NCI-H2171 (cell line): Measurements from ENCODE around the gene SPON2.

Experiments used
- DNase-seq: peaks from one replicate; lab custom pipeline; 2025; lab: John Stamatoyannopoulos, UW

Gene SPON2

DNA sequence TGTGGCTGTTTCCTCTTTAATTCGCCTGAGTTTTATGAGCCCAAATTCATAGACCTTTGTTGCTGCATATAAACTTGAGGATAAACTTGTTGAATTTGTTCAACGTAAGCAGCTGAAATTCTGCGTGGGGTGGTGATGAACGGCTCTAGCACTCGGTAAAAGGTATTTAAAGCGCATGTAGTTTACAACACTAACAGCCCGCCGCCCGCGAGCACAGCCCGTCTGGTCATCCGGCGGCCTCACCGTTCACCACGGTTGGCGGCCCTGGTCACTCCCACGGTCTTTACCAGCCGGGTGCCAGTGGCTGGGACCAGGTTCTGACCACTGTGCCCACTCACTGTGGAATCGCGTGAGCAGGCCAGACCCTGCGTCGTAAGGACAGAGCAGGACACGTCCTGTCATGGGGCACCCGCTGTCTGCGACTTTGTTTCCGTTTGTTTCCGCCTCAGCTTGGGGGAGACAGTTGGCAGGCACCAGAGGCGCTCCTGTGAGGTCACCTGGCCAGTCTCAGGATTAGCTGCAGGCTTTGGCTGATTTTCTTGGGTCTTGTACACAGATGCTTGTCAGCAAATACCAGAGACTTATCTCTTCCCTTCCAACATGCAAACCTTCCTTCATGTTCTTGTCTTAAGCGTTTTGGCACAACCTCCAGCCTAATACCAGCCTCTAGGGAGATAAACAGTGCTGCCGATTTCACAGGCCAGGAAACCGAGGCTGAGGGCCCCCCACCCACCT is 36.8 kb upstream of the SPON2 start:
- no peak for DNase-seq

DNA sequence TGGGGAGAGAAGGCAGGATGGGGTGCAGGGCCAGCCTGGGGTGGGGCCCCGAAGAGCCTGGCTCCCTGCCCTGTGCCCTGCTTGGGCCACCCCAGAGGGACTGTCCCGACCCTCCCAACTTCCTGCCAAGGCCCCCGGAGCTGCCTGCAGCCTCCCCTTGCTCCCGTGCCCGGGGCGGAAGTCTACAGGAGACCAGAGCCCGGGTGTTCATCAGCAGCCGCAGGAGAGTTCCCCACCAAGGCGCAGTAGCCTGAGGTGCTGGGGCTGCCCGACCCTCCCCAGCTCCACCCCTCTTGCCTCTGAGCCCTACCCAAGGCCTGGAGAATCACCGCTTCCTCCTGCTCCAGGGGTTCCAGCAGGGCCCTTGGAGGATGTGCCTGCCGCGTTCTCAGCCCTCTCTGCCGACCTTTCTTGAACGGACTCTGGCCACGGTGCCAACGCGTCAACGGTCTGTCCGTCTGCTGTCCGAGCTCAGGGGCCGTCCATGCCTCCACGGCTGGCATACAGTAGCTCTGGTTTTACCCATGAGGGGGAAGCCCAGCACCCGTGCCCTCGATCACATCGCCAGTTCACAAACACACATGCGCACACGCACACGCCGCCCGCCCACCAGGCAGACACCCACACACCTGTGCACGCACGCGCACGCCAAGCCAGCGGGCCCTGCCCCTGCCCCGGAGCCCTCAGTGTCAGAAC is 36.0 kb upstream of the SPON2 start:
- DNase-seq: no peak

DNA sequence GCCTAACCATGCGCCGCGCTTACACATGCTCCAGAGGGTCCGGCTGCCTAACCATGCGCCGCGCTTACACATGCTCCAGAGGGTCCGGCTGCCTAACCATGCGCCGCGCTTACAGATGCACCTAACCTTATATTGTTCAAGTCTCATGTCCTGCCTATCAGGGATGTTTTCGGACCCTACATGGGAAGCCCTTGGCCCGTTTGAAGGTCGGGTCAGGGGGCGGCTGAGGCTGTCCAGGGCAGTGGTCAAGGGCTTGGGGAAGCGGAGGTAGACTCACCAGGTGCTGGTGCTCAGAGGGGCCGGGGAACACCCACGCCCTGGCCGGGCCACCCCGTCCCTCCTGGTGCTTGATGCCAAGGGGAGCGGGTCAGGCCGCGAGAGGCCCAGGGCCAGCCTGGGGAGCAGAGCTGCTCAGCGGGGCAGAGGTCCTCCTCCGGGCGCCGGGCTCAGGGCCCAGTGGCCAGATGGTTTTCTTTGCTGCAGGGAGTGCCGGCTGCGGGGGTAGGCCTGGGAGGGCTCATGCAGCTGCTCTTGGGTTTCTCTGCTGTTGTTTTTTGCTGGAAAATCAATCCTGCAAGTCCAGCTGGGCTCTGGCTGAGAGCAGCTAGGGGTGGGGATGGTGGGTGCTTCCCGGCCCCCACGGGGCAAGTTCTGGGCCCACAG is 35.4 kb upstream of the SPON2 start:
- no peak for DNase-seq

DNA sequence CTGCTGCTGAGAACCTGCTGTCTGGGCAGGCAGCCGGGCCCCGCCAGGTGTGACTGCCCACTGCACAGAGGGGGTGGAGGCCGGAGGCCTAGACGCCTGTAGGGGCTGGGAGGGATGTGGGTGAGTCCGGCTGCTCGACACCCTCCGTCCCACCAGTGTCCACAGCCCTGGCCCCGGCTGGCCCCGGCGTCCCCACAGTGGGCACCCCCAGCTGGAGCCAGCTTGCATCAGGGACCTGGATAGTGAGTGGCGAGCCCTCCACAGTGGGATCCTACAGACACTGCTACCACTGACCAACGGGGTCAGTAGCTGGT is 34.7 kb upstream of the SPON2 start:
- no peak for DNase-seq

DNA sequence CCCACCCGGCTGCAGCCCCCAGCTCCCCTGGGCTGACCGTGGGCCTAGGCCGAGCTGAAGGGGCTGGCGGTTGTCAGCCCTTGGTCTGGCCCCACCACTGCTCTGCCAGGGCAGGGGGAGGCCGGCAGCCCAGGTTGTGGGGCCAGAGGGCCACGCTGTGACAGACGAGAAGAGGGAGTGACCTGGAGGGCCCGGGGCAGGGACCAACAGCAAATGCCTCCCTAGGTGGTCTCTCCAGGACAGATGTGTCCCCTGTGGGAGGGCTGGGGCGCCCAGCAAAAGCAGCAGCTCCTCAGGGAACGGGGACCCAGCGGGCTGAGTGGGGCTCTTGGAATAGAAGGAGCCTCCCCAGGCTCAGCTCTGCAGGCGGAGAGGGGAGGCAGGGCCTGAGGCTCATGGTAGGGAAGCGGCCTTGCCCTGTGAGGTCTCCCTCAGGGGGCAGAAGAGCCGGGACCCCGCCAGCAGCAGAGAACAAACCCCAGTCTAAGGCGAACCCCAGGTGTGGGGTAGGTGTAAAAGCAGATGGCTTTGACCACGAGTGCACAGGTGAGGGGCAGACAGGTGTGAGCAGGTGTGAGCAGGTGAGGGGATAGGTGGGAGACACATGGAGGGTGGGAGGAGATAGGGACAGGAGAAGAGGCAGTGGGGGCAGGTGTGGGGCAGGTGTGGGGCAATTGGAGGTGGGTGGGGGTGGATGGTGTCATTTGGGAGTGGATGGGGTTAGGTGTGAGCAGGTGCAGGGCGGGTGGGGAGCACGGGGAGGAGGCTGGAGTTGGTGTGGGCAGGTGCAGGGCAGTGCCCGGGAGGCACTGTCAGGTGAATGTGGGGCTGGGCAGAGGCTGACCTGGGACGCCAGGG is 34.1 kb upstream of the SPON2 start:
- DNase-seq: no peak

DNA sequence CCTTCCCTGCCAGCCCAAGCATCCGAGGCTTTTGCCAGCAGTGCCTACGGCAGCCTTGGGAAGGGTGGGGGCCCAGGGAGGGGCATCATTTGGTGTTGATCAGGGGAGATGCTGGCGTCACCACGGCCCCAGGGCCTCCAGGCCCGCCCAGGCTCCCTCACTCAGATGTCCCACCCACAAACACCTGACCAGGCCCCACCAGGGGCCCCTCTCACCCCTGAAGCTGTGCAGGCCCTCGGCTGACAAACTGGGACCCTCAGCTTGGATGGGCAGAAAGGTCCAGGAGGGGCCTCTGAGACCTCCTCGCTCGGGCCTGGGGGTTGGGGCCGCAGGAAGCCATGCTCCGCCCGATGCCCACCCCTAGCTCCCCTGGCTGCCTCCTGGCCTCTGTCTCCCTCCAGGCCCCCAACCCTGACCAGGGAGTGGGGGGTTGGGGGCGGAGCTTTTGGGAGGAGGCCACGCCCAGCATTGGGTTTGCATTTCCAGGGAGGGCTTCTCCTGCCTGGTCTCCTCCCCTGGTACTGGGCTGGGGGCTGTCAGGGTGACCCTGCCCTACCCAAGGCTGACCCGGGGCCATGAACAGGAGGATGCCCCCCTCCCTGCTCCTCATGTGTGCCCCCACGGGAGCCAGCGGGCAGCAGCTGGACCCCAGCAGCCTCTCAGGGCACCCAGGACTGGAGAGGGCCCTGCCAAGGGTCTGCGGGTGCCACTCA is 33.4 kb upstream of the SPON2 start:
- DNase-seq: no peak

DNA sequence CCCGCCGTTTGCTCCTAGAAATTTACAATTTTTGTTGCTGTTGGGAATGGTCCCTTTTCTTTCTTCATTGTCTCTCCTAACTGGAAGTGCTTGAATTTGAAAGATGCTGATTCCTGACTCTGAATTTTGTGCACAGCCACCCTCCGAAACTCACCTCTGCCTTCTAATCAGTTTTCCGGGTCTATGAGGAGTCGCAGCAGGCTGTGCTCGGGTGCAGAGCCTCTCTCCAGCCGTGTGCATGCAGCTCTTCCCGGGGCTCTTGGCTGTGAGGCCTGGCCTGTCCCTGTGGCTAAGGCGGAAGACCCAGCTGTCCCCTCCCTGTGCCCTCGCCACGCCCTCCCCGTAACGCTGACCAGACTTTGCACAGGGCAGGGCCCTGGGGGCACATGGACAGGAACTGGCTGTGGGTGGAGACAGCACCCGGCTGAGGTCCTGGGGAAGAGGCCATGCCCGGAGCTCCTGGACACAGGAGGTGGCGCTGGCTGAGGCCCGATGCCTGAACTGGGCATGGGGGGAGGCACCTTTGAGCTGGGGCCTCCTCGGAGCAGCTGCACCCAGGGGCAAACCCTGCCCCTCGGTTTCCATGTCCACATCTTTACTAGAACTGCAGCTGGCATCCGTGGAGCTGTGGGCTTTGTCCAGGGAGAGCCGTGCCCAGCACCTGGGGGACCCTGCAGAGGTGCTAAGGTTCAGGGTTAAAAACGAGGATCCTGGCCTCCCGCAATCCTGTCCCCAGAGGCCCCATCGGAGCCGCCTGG is 32.6 kb upstream of the SPON2 start:
- no peak for DNase-seq

DNA sequence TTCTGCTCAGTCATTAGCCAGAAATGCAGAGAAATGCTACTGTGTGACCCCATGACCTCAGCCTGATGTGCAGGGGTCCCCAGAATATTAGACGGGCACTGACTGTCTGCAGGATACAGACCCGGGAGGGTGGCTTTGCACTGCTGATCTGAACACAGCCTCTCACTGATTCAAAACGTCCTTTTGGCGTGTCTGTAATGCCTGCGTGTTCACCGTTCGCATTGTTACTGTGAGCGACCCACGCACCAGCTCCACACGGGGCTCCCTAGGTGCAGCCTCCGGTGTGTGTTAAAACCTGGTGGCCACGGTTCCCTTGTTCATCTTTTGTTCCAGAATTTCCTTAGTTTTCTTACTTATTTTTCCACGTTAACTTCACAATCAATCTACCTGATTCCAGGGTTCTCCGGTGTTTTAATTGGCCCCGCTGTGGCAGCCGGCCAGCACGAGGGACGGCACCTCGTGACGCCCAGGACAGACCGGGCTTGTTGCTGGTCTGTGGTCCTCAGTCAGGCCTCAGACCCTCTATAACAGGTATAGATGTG is 32.0 kb upstream of the SPON2 start:
- no peak for DNase-seq

DNA sequence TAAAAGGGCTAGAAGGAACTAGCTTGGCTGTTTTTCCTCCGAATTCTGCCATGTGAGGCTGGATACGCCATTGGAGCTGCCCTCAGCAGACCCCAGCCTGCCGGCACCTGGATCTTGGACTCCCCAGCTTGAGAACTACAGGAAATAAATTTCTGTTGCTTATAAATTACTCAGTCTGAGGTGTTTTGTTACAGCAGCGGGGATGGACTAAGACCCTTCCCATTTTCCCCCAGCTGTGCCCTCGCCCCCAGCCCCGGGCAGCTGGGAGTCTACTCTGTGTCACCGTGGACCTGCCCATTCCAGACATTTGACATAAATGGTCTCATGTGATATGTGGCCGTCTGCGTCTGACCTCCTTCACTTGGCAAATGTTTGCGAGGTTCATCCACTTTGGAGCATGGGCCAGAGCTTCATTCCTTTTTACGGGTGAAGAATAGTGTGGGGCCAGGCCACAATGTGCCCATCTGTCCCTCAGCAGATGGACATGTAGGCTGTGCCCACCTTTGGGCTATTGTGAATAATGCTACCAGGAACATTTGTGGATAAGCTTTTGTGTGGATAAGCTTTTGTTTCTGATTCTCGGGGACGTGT is 30.7 kb upstream of the SPON2 start:
- DNase-seq: no peak

DNA sequence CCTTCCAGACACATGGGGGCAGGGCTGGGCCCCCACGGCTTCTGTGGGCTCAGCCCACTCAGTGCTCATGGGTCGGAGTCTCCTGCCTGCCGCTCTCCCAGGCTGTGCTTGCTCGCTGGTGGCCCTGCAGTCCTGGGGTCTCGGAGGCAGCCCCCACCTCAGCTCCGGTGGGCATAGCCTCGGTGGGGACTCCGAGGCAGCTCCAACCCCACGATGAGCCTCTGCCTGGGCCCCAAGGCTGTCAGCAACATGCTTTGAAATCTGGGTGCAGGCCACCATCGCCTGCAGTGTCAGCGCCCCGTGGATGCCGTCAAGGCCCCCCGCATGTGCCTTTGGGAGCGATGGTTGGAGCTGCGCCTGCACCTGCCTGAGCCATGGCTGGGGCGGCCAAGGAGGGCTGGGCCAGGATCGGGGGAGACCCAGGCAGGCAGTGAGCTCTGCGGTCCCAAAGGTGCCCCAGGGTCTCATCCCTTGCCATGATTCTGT is 30.2 kb upstream of the SPON2 start:
- no peak for DNase-seq

DNA sequence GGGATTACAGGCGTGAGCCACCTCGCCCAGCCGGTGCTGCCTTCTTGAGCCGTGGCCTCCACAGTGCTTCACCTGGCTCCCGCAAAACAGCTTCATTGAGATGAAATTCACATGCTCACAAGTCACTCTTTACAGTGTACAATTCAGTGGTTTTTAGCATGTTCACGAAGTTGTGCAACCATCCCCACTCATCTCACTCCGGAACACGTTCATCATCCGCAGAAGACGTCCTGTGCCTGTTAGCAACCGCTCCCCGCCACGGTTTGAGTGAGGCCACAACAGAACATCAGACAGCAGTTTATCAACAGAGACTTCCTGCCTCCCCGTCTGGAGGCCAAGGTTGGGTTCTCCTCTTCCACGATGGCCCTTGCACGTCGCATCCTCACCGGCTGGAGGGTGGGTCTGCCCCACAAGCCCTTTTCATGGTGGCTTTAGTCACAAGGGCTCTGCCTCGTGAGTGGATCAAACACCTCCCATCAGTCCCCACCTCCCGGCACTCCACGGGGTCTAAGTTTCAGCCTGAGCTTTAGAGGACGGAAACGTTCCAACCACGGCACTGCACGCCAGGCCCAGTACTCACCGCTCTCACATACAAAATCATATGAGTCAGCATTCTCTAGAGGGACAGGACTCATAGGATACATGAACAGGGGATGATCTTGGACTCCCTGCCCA is 29.6 kb upstream of the SPON2 start:
- DNase-seq: no peak

DNA sequence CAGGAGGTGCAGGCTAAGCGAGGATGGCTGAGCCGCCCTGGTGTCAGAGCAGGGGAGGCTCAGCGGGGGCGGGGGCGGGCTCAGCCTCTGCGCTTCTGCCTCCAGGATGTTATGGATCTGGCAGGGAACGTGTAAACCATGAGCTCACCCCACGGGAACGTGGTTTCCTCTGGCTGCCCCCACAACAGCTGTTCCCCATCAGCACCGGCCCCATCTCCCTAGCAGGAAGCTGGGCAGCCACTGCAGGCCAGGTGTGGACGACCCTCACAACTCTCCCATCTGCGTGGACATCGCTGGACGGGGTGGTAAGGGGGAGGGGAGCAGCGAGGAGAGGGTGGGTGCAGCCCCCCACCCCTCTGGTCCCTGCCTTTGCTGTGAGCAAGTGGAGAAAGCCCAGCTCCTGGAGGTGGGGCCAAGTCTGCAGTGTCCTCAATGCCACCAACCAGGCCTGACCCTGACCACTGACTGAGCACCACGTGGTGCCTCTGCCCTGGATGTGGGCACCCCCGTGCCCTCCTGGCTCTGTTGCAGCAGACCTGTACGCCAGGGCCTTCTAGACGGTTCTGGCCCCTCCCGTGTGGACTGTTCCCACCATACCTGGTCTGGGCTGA is 28.1 kb upstream of the SPON2 start:
- DNase-seq: no peak

DNA sequence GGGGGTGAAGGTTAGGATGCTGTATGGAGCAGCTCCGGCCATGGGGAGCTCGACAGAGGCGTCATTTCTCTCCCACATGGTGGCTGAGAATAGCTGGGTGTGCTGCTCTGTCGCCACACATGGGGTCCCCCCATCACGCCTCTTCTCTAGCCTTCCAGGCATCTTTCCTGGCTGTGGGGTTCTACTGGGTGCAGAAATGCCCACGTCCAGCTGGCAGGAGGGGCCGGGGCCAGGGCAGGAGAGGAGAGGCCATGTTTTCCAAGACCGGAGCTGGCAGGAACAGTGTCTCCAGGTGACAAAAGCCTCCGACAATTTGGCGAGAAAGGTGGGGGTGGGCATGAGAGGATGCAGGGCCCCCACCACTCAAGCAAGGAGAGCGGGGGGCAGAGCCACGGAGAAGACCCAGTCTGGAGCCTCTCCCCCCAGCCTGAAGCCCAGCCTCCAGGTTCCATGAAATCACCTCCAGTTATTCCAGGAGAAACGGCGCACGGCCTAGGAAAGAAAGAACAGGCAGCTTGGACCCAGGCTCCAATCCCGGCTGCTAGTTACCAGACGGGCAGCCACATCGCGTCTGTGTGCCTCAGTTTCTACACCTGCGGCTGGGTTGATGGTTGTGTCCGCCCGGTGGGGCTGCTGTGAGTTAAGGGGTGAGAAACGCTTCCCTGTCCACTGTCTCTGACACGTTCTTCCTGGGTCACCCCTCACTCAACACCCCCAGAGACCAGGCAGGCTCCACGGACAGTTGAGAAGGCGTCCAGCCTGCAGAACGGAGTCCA is 27.4 kb upstream of the SPON2 start:
- DNase-seq: no peak

DNA sequence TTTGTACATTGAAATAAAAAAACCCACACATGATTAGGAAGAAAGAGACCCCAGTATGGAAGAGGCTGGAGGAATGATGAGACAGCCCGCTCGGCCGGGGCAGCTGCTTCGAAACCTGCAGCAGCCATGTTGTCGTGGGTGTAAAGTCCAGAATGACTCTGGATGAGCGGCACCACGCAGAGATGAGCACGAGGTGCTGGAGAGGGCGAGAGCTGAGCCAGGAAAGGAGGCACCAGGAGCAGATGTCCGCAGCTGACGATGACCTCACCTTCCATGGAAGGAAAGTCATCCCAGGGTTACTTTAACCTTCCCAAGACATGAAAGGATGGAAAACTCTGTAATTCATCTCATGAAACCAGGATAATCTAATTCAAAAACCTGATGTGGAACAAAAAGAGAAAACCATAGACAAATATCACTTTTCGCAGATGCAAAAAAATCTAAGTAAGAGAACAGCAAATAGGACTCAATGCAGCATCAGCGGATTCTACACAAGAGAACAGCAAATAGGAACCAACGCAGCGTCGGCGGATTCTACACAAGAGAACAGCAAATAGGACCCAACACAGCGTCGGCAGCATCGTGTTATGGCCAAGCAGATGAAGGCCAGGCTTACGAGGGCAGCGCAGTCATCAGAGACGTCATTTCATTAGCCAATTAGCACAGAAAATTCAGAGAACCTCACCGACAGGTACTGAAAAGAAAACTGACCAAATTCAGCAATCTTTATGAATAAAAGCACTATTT is 25.9 kb upstream of the SPON2 start:
- DNase-seq: no peak

DNA sequence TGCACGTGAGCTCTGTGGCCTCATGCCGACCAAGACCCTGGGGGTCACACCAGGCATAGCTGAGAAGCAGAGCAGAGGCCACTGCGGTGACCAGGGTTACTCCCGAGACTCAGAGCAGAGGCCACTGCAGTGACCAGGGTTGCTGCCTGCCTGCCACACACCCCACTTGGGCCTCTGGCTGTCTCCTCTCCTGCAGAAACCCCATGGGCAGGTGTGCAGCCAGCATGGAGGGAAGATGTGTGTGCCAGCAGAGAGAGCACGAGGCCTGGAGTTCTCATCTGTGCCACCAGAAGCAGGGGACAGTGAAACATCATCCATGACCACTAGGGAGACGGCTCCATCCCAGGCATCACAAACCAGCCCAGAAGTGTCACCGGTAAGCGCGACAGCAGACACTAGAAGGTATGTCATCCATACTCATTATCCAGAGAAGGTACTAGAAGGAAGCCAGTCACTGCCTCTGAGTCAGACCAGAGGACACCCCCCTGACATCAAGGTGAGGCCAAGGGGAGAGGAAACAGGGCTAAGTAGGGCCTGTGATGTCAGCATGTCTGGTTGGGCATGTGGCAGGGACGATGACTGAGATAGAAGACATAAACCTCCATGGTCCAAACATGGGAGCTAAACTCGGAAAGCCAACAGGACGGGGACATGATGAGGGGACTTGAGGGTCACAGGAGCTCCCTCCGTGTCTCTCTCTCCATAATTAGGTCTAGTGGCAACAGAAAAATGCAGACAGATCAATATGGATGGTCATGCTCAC is 24.2 kb upstream of the SPON2 start:
- no peak for DNase-seq

DNA sequence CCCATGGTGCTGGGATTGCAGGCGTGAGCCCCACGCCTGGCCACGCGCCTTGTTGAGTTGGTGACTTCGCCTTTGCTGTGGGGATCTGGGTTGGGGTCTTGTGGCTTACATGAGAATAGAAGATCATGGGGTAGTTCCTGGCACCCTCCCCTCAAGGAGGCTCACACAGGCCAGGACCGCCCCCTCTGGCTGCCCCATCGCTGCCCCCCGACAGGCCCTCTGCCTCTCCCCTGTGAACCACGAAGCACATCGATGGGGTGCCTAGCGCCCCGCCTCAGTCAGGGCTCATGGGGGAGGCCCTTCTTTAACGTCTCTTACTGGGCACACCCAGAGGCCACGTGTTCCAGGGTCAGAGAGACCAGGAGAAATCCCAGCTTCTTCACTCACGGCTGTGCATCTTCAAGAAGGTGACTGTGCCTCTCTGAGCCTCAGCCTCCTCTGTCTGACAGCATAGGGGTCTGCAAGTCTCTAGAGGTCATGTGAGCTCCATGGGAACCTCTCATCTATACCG is 23.6 kb upstream of the SPON2 start:
- DNase-seq: no peak
